Liver (tissue), 9 donors: Measurements from ENCODE around the gene ODAD3. TPM values are rescaled to one million over a fixed set of nuclear protein-coding genes. Genes with fewer than 3 reads are reported as not detected.
A peak's percentile ranks its signal among the peaks of the same experiment; 100 is the strongest.

Experiments used
- DNase-seq: peaks from one replicate; pipeline ENCODE4 v3.0.0-alpha.2; 2017; ENCODE audit warnings: low spot score
- H3K27ac ChIP-seq, 2 donors: one replicate each; pipeline ENCODE4 v1.7.0; 2013; ENCODE audit warnings: inconsistent platforms in 2 of 2, low read length in 2 of 2, control low read depth in 1 of 2, low read depth in 1 of 2, mild to moderate bottlenecking in 1 of 2
- H3K27me3 ChIP-seq, 4 donors: one replicate each; pipeline versions ENCODE4 v1.6.1 to v1.7.0; 2013; ENCODE audit warnings: low read length in 3 of 4, inconsistent platforms in 1 of 4, mild to moderate bottlenecking in 1 of 4, moderate library complexity in 1 of 4; ENCODE audit not compliant: control insufficient read depth in 4 of 4, insufficient read depth in 4 of 4
- H3K36me3 ChIP-seq, 4 donors: one replicate each; pipeline versions ENCODE4 v1.6.1 to v1.7.0; 2013; ENCODE audit warnings: low read length in 3 of 4, mild to moderate bottlenecking in 3 of 4, low read depth in 1 of 4, moderate library complexity in 1 of 4; ENCODE audit not compliant: control insufficient read depth in 4 of 4, insufficient read depth in 3 of 4
- H3K4me1 ChIP-seq, 4 donors: one replicate each; pipeline versions ENCODE4 v1.6.1 to v1.7.0; 2013; ENCODE audit warnings: low read length in 3 of 4, mild to moderate bottlenecking in 3 of 4, moderate library complexity in 1 of 4; ENCODE audit not compliant: control insufficient read depth in 4 of 4, insufficient read depth in 4 of 4
- H3K4me3 ChIP-seq, 3 donors: one replicate each; pipeline versions ENCODE4 v1.6.1 to v1.7.0; 2013; ENCODE audit warnings: low read length in 3 of 3, control low read depth in 1 of 3, low read depth in 1 of 3, mild to moderate bottlenecking in 1 of 3
- H3K9ac ChIP-seq, 2 donors: one replicate each; pipeline ENCODE4 v1.7.0; 2013; ENCODE audit warnings: low read length in 2 of 2, mild to moderate bottlenecking in 2 of 2, moderate library complexity in 2 of 2, control low read depth in 1 of 2, low read depth in 1 of 2
- H3K9me3 ChIP-seq, 4 donors: one replicate each; pipeline versions ENCODE4 v1.6.1 to v1.7.0; 2013; ENCODE audit warnings: low read length in 3 of 4; ENCODE audit not compliant: control insufficient read depth in 4 of 4
- ATF3 ChIP-seq: IDR thresholded peaks from 2 replicates; pipeline ENCODE4 v1.6.1; 2016; ENCODE audit warnings: antibody characterized with exemption
- EGR1 ChIP-seq, 2 donors: IDR thresholded peaks; 2 replicates each; pipeline ENCODE4 v1.6.1; 2016 to 2018; ENCODE audit warnings: antibody characterized with exemption in 2 of 2, low read depth in 2 of 2
- FOXA1 ChIP-seq: IDR thresholded peaks from 2 replicates; pipeline ENCODE4 v1.6.1; 2016; ENCODE audit warnings: antibody characterized with exemption
- FOXA2 ChIP-seq: IDR thresholded peaks from 2 replicates; pipeline ENCODE4 v1.6.1; 2016; ENCODE audit warnings: antibody characterized with exemption
- GABPA ChIP-seq, 2 donors: IDR thresholded peaks in 1 of 2; conservative IDR thresholded peaks in 1 of 2; 2 replicates each; pipeline ENCODE4 v1.6.1; 2016; ENCODE audit warnings: antibody characterized with exemption in 2 of 2, mild to moderate bottlenecking in 1 of 2, moderate library complexity in 1 of 2
- HNF4A ChIP-seq, 2 donors: conservative IDR thresholded peaks; 2 replicates each; pipeline ENCODE4 v1.6.1; 2016; ENCODE audit warnings: antibody characterized with exemption in 2 of 2, mild to moderate bottlenecking in 2 of 2
- HNF4G ChIP-seq: IDR thresholded peaks from 2 replicates; pipeline ENCODE4 v1.6.1; 2016; ENCODE audit warnings: antibody characterized with exemption
- JUND ChIP-seq, 2 donors: IDR thresholded peaks; 2 replicates each; pipeline ENCODE4 v1.6.1; 2016; ENCODE audit warnings: antibody characterized with exemption in 2 of 2
- MAX ChIP-seq: IDR thresholded peaks from 2 replicates; pipeline ENCODE4 v1.6.1; 2016; ENCODE audit warnings: antibody characterized with exemption
- NR2F2 ChIP-seq: IDR thresholded peaks from 2 replicates; pipeline ENCODE4 v1.6.1; 2016; ENCODE audit warnings: antibody characterized with exemption
- RAD21 ChIP-seq, 2 donors: IDR thresholded peaks; 2 replicates each; pipeline ENCODE4 v1.6.1; 2016; ENCODE audit warnings: antibody characterized with exemption in 2 of 2, mild to moderate bottlenecking in 2 of 2
- REST ChIP-seq: IDR thresholded peaks from 2 replicates; pipeline ENCODE4 v1.6.1; 2016; ENCODE audit warnings: antibody characterized with exemption, mild to moderate bottlenecking
- RXRA ChIP-seq, 2 donors: IDR thresholded peaks; 2 replicates each; pipeline ENCODE4 v1.6.1; 2017 to 2018; ENCODE audit warnings: antibody characterized with exemption in 2 of 2, mild to moderate bottlenecking in 1 of 2
- SP1 ChIP-seq: IDR thresholded peaks from 2 replicates; pipeline ENCODE4 v1.6.1; 2018; ENCODE audit warnings: antibody characterized with exemption, mild to moderate bottlenecking
- TAF1 ChIP-seq: conservative IDR thresholded peaks from 2 replicates; pipeline ENCODE4 v1.6.1; 2016; ENCODE audit warnings: antibody characterized with exemption, mild to moderate bottlenecking
- YY1 ChIP-seq: IDR thresholded peaks from 2 replicates; pipeline ENCODE4 v1.6.1; 2016; ENCODE audit warnings: antibody characterized with exemption, mild to moderate bottlenecking
- WGBS: extraction: QIAGEN DNeasy Blood & Tissue Kit; methylation state at CpG from one replicate; pipeline ENCODE4 v1.1.7; 2013; 5-methylcytosine and 5-hydroxymethylcytosine counted together
- polyA plus RNA-seq, 2 donors: library from polyadenylated mRNA; stranded (reverse) in 1 of 2; unstranded in 1 of 2; fragments of 200-250 nt in 1 of 2; fragments of >200 nt in 1 of 2; fragmentation: Nextera tagmentation in 1 of 2; extraction: Ambion mirVana in 1 of 2; gene quantifications; one replicate each; pipeline versions ENCODE4 v1.2.1 to v1.2.3, GENCODE V29; 2013 to 2015
- total RNA-seq, 2 donors: library from RNA; depleted of rRNA; stranded (reverse); fragments of >200 nt; gene quantifications; one replicate each; pipeline ENCODE4 v1.2.3, GENCODE V29; 2014
- TF ChIP-seq, protein P1 (sequence below): fragments of 150-350 bp; IDR thresholded peaks from 2 replicates; pipeline ENCODE4 v1.5.1; 2017; ENCODE audit warnings: improper control_type of control experiment, low read depth, low read length; ENCODE audit not compliant: missing input control
- TF ChIP-seq, protein P2 (sequence below): IDR thresholded peaks from 2 replicates; pipeline ENCODE4 v1.6.1; 2016; ENCODE audit warnings: antibody characterized with exemption
- donor health status: healthy.
- donor health status: healthy.
- donor health status: healthy.
- donor health status: healthy.
- donor health status: healthy.

ODAD3 gene
- total and polyA plus RNA-seq, 4 donors, result 0.08 to 0.46 (median 0.21) TPM; not detected in 1

GRCh38 chr19:11480715-11481533 lies 46.0 kb upstream of the ODAD3 start, which contains the start of gene ELAVL3:
Gene ELAVL3, minus strand, starts transcription at chr19:11481046. Its CDS starts 438 bp downstream, at chr19:11480608.
- WGBS, result 17% methylated on average over 77 of the region's 77 CpGs
- Histone ChIP-seq H3K4me1 (peaks cover 13 to 20% (median 14%) of the 10 kb centered on the region in 4 donors), H3K4me3 (peak within 1 kb of the TSS in 1 of 3 donors; percentile 7)

More at GRCh38 chr19:11480715-11481533, 46.0 kb upstream of the ODAD3 start, which contains the start of gene ELAVL3:
- Histone ChIP-seq H3K27ac (no peak within 1 kb of the TSS), H3K9ac (no peak within 1 kb of the TSS), H3K36me3 (peaks cover 0 to 5% (median 0%) of the 10 kb centered on the region in 4 donors), H3K27me3 (peaks cover 0 to 3% (median 0%) of the 10 kb centered on the region in 4 donors), H3K9me3 (no peaks in the 10 kb centered on the region)
- DNase-seq, result no peak
- TF ChIP-seq, protein P1, sequence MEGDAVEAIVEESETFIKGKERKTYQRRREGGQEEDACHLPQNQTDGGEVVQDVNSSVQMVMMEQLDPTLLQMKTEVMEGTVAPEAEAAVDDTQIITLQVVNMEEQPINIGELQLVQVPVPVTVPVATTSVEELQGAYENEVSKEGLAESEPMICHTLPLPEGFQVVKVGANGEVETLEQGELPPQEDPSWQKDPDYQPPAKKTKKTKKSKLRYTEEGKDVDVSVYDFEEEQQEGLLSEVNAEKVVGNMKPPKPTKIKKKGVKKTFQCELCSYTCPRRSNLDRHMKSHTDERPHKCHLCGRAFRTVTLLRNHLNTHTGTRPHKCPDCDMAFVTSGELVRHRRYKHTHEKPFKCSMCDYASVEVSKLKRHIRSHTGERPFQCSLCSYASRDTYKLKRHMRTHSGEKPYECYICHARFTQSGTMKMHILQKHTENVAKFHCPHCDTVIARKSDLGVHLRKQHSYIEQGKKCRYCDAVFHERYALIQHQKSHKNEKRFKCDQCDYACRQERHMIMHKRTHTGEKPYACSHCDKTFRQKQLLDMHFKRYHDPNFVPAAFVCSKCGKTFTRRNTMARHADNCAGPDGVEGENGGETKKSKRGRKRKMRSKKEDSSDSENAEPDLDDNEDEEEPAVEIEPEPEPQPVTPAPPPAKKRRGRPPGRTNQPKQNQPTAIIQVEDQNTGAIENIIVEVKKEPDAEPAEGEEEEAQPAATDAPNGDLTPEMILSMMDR, result no peak
- TF ChIP-seq GABPA (IDR thresholded peaks at IDR 0.05 in 1 of 2, conservative IDR thresholded peaks at IDR 0.05 in 1 of 2) (no peak), TAF1 (no peak), ATF3 (no peak), FOXA1 (no peak), YY1 (no peak), RAD21 (IDR thresholded peaks at IDR 0.05) (no peak), RXRA (IDR thresholded peaks at IDR 0.05) (no peak), MAX (no peak), NR2F2 (no peak), FOXA2 (no peak), REST (no peak), EGR1 (IDR thresholded peaks at IDR 0.05; ENCODE audit: low read depth in 2 of 2) (no peak), HNF4A (conservative IDR thresholded peaks at IDR 0.05) (no peak), SP1 (no peak), JUND (IDR thresholded peaks at IDR 0.05) (no peak), HNF4G (no peak)
- TF ChIP-seq, protein P2, sequence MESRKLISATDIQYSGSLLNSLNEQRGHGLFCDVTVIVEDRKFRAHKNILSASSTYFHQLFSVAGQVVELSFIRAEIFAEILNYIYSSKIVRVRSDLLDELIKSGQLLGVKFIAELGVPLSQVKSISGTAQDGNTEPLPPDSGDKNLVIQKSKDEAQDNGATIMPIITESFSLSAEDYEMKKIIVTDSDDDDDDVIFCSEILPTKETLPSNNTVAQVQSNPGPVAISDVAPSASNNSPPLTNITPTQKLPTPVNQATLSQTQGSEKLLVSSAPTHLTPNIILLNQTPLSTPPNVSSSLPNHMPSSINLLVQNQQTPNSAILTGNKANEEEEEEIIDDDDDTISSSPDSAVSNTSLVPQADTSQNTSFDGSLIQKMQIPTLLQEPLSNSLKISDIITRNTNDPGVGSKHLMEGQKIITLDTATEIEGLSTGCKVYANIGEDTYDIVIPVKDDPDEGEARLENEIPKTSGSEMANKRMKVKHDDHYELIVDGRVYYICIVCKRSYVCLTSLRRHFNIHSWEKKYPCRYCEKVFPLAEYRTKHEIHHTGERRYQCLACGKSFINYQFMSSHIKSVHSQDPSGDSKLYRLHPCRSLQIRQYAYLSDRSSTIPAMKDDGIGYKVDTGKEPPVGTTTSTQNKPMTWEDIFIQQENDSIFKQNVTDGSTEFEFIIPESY, result no peak
